Stimulated activated CD8-positive, alpha-beta memory T cell treated with anti-CD3 and anti-CD28 coated beads, Interleukin-7, amount 100 ng/mL, for 1 hour (primary cell): Measurements from ENCODE around the gene TAS2R50.

Source experiments
- DNase-seq, 2 donors: peaks; one replicate each; pipeline ENCODE4 v3.0.0-alpha.2; 2020; ENCODE audit warnings: low read depth in 2 of 2

The TAS2R50 gene

DNA sequence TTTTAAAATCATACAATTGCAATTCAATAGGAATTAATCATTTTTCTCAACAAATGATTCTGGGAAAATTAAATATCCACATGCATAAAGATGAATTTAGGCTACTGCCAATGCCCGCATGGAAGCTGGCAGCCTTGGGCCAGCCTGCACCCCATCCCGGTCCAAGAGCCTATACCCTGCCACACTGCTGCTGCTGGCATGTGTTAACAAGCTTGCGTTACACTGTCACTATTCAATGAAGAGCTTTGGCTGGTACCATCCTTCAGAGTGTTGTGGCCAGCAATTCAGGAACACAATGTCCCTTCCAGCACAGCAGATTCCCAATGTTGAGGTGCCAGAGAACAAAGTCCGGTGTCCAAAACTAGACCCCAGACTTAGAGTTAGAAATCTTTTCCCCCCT lies 34.1 kb downstream of the TAS2R50 start:
- no peak for DNase-seq

DNA sequence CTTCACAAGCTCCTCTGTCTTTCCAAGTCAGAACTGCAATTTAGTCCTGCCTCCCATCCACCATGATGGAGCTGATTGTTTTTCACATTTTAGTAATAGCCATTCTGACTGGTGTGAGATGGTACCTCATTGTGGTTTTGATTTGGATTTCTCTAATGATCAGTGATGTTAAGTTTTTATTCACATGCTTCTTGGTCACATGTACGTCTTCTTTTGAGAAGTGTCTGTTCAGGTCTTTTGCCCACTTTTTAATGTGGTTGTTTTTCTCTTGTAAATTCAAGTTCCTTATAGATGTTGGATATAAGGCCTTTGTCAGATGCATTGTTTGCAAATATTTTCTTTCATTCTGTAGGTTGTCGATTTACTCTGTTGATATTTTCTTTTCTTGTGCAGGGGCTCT lies 43.5 kb downstream of the TAS2R50 start:
- no peak for DNase-seq

GRCh38 chr12:10941916-10942607 lies 44.6 kb downstream of the TAS2R50 start:
- DNase-seq, result no peak

GRCh38 chr12:10941369-10941768 lies 45.3 kb downstream of the TAS2R50 start:
- DNase-seq, result no peak

GRCh38 chr12:10940389-10940788 lies 46.3 kb downstream of the TAS2R50 start:
- DNase-seq, result no peak

DNA sequence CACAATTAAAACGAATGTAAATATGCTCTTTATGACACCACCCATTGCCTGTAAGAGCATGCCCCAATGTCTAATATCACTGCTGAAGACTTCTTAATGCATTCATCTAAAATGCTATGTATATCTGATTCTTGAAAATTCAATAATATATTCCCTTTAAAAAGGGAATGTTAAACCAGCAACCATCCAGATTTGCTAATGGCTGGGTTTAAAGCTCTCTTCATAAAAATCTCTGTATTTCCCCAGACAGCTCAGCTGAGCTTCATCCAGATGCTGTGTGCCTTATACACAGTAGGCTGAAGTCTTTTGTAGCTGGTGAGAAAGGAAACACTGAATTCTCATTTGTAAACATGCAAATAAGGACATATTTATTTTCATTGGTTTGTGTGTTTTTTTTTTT lies 47.5 kb downstream of the TAS2R50 start, which contains the start of gene TAS2R14:
Gene TAS2R14, minus strand, starts transcription at position 101 of the 400 bp plus-strand sequence. Its CDS starts 56 bp downstream, at position 45.
- no peak for DNase-seq

GRCh38 chr12:10936506-10936905 lies 50.2 kb downstream of the TAS2R50 start:
- no peak for DNase-seq
